Endodermal cell (in vitro differentiated cells): ENCODE results near the gene RIPOR2. TPM values are rescaled to one million over a fixed set of nuclear protein-coding genes. Genes with fewer than 3 reads are reported as not detected.

Experiments
- DNase-seq: peaks from one replicate; pipeline ENCODE4 v3.0.0-alpha.2; 2017
- H3K27ac ChIP-seq: 2 replicates; pipeline ENCODE4 v1.5.1; 2013; ENCODE audit warnings: mild to moderate bottlenecking, low read depth, low read length, moderate library complexity
- H3K27me3 ChIP-seq: 2 replicates; pipeline ENCODE4 v1.6.1; 2013; ENCODE audit warnings: mild to moderate bottlenecking, low read length, moderate library complexity; ENCODE audit not compliant: insufficient read depth, control insufficient read depth, poor library complexity, severe bottlenecking
- H3K36me3 ChIP-seq: 2 replicates; pipeline ENCODE4 v1.7.0; 2013; ENCODE audit warnings: mild to moderate bottlenecking, low read length, moderate library complexity; ENCODE audit not compliant: control insufficient read depth, insufficient read depth
- H3K4me1 ChIP-seq: one replicate; pipeline ENCODE4 v1.7.0; 2013; ENCODE audit warnings: low read length; ENCODE audit not compliant: control insufficient read depth, insufficient read depth
- H3K4me3 ChIP-seq: 2 replicates; pipeline ENCODE4 v1.5.1; 2013; ENCODE audit warnings: mild to moderate bottlenecking, low read length, moderate library complexity
- H3K9ac ChIP-seq: 2 replicates; pipeline ENCODE4 v1.6.1; 2013; ENCODE audit warnings: mild to moderate bottlenecking, low read length, moderate library complexity; ENCODE audit not compliant: poor library complexity, severe bottlenecking; ENCODE audit errors: extremely low read depth
- H3K9me3 ChIP-seq: 2 replicates; pipeline ENCODE4 v1.6.1; 2013; ENCODE audit warnings: mild to moderate bottlenecking, low read length, moderate library complexity; ENCODE audit not compliant: control insufficient read depth
- H3K27ac Mint-ChIP-seq: 2 replicates; pipeline ENCODE4 v1.8.0; 2020; ENCODE audit warnings: mixed read lengths
- H3K27me3 Mint-ChIP-seq: 2 replicates; pipeline ENCODE4 v1.8.0; 2021; ENCODE audit warnings: mild to moderate bottlenecking, mixed read lengths; ENCODE audit not compliant: insufficient read depth
- H3K36me3 Mint-ChIP-seq: 2 replicates; pipeline ENCODE4 v1.8.0; 2020; ENCODE audit warnings: low read depth, mixed read lengths
- H3K4me1 Mint-ChIP-seq: 2 replicates; pipeline ENCODE4 v1.8.0; 2020; ENCODE audit warnings: mixed read lengths
- H3K4me3 Mint-ChIP-seq: 2 replicates; pipeline ENCODE4 v1.8.0; 2020; ENCODE audit warnings: mild to moderate bottlenecking, moderate library complexity, mixed read lengths
- H3K9me3 Mint-ChIP-seq: 2 replicates; pipeline ENCODE4 v1.8.0; 2020; ENCODE audit warnings: mild to moderate bottlenecking, mixed read lengths
- CTCF ChIP-seq: fragments of 200-600 bp; sonication (generic); conservative IDR thresholded peaks from 2 replicates; pipeline ENCODE4 v1.5.0; 2021; ENCODE audit warnings: antibody characterized with exemption, mild to moderate bottlenecking
- WGBS, 2 experiments: methylation state at CpG; one replicate each; pipeline versions ENCODE4 v1.1.5 to v1.1.7; 2013; ENCODE audit warnings: missing lambda C conversion rate in 2 of 2, mixed read lengths in 1 of 2; ENCODE audit not compliant: insufficient coverage in 1 of 2, insufficient read length in 1 of 2; 5-methylcytosine and 5-hydroxymethylcytosine counted together
- total RNA-seq, 2 donors: library from RNA; stranded (reverse); fragmentation: NEBNext Ultra II Directional in 1 of 2; extraction: Animal tissue kit (Norgen Biotek cat#: 25700) in 1 of 2; gene quantifications; 2 replicates in 1 of 2; 3 replicates in 1 of 2; pipeline ENCODE4 v1.2.1, GENCODE V29; 2021

Gene RIPOR2
- total RNA-seq, 2 donors from 2014 or later = 9.3 to 10.4 TPM

- H3K36me3 Mint-ChIP-seq = peaks cover 50% of the 10 kb centered on the region
- no peak overlapping the region for H3K27ac ChIP-seq
- peaks cover 3% of the 10 kb centered on the region for H3K4me1 Mint-ChIP-seq
- no peak overlapping the region for H3K27ac Mint-ChIP-seq
- H3K4me1 ChIP-seq = no peaks in the 10 kb centered on the region
- no peak overlapping the region for H3K9ac ChIP-seq
- H3K4me3 Mint-ChIP-seq = no peak overlapping the region
- no peak overlapping the region for H3K4me3 ChIP-seq
- H3K9me3 Mint-ChIP-seq = no peaks in the 10 kb centered on the region
- H3K27me3 Mint-ChIP-seq = no peaks in the 10 kb centered on the region
- no peak for DNase-seq
- WGBS, 2 experiments = 98 to 100% methylated on average over 1 to 4 of the region's 4 CpGs
- H3K9me3 ChIP-seq = no peaks in the 10 kb centered on the region
- no peaks in the 10 kb centered on the region for H3K27me3 ChIP-seq
- TF ChIP-seq CTCF = no peak
- peaks cover 53% of the 10 kb centered on the region for H3K36me3 ChIP-seq
Measured at GRCh38 chr6:24788031-24788665, 147.6 kb downstream of the RIPOR2 start.

- H3K36me3 ChIP-seq = peaks cover 61% of the 10 kb centered on the region
- no peaks in the 10 kb centered on the region for H3K4me1 ChIP-seq
- H3K27me3 ChIP-seq = no peaks in the 10 kb centered on the region
- Mint-ChIP-seq H3K4me3 (no peak overlapping the region), H3K36me3 (peaks cover 51% of the 10 kb centered on the region), H3K9me3 (no peaks in the 10 kb centered on the region), H3K27ac (no peak overlapping the region), H3K4me1 (peaks cover 10% of the 10 kb centered on the region), H3K27me3 (no peaks in the 10 kb centered on the region)
- no peak overlapping the region for H3K27ac ChIP-seq
- no peak for DNase-seq
- 94% methylated on average over 4 of the region's 4 CpGs; no CpG with 5 or more reads in 1 of the 2 experiments for WGBS, 2 experiments
- no peak overlapping the region for H3K4me3 ChIP-seq
- TF ChIP-seq CTCF = no peak
- no peak overlapping the region for H3K9ac ChIP-seq
- no peaks in the 10 kb centered on the region for H3K9me3 ChIP-seq
Measured at GRCh38 chr6:24780206-24780605, 155.6 kb downstream of the RIPOR2 start.

- Histone ChIP-seq H3K9ac (no peak overlapping the region), H3K27me3 (no peaks in the 10 kb centered on the region), H3K4me3 (no peak overlapping the region), H3K27ac (no peak overlapping the region), H3K36me3 (peaks cover 54% of the 10 kb centered on the region), H3K4me1 (no peaks in the 10 kb centered on the region), H3K9me3 (no peaks in the 10 kb centered on the region)
- no peaks in the 10 kb centered on the region for H3K9me3 Mint-ChIP-seq
- no peaks in the 10 kb centered on the region for H3K27me3 Mint-ChIP-seq
- no peak for TF ChIP-seq CTCF
- WGBS, 2 experiments = 80 to 81% methylated on average over 2 to 3 of the region's 3 CpGs
- peaks cover 46% of the 10 kb centered on the region for H3K36me3 Mint-ChIP-seq
- H3K4me3 Mint-ChIP-seq = no peak overlapping the region
- no peak overlapping the region for H3K27ac Mint-ChIP-seq
- H3K4me1 Mint-ChIP-seq = peaks cover 10% of the 10 kb centered on the region
- no peak for DNase-seq
Measured at GRCh38 chr6:24779416-24780016, 156.2 kb downstream of the RIPOR2 start.
